ENCODE measurements around the gene CIDEB.

Gene CIDEB

GRCh38 chr14:24263848-24264247 is 43.9 kb downstream of the CIDEB start:
- no peak overlapping the region for H3K4me3 ChIP-seq (ENCODE audit: insufficient read depth, low read length, poor library complexity, severe bottlenecking)
- H4K20me1 ChIP-seq (ENCODE audit: low read depth, low read length) = no peaks in the 10 kb centered on the region
- no peaks in the 10 kb centered on the region for H3K9me3 ChIP-seq (ENCODE audit: insufficient read depth, low read length)
- H3F3A ChIP-seq (ENCODE audit: insufficient read depth) = no peaks in the 10 kb centered on the region
- TF ChIP-seq EZH2phosphoT487 (conservative IDR thresholded peaks at IDR 0.05; ENCODE audit: low read length) (no peak), CTCF (IDR thresholded peaks at IDR 0.05; ENCODE audit: insufficient read depth, low read length, poor library complexity, severe bottlenecking) (no peak)
- H3K36me3 ChIP-seq (ENCODE audit: low read length) = no peaks in the 10 kb centered on the region
- no peaks in the 10 kb centered on the region for H3K9me2 ChIP-seq (replicated peaks; ENCODE audit: insufficient read depth, low read length)
- H3K27ac ChIP-seq (ENCODE audit: low read depth, low read length) = no peak overlapping the region
- no peak overlapping the region for H3K9ac ChIP-seq (ENCODE audit: low read length)
- H3K27me3 ChIP-seq (ENCODE audit: low read length) = no peaks in the 10 kb centered on the region
- H3K4me2 ChIP-seq (ENCODE audit: low read depth, low read length, poor library complexity, severe bottlenecking) = no peak overlapping the region
- no peaks in the 10 kb centered on the region for H3K79me2 ChIP-seq (ENCODE audit: insufficient read depth, low read length)
- H2AFZ ChIP-seq (ENCODE audit: low read depth, low read length, severe bottlenecking) = no peak overlapping the region

- Histone ChIP-seq H4K20me1 (ENCODE audit: low read depth, low read length) (no peaks in the 10 kb centered on the region), H2AFZ (ENCODE audit: low read depth, low read length, severe bottlenecking) (no peak within 1 kb of the TSS), H3F3A (ENCODE audit: insufficient read depth) (no peaks in the 10 kb centered on the region), H3K79me2 (ENCODE audit: insufficient read depth, low read length) (no peaks in the 10 kb centered on the region), H3K4me3 (ENCODE audit: insufficient read depth, low read length, poor library complexity, severe bottlenecking) (no peak within 1 kb of the TSS), H3K36me3 (ENCODE audit: low read length) (no peaks in the 10 kb centered on the region), H3K9me2 (replicated peaks; ENCODE audit: insufficient read depth, low read length) (no peaks in the 10 kb centered on the region), H3K4me2 (ENCODE audit: low read depth, low read length, poor library complexity, severe bottlenecking) (no peak within 1 kb of the TSS), H3K27me3 (ENCODE audit: low read length) (no peaks in the 10 kb centered on the region), H3K9me3 (ENCODE audit: insufficient read depth, low read length) (no peaks in the 10 kb centered on the region), H3K27ac (ENCODE audit: low read depth, low read length) (no peak within 1 kb of the TSS), H3K9ac (ENCODE audit: low read length) (no peak within 1 kb of the TSS)
- TF ChIP-seq EZH2phosphoT487 (conservative IDR thresholded peaks at IDR 0.05; ENCODE audit: low read length) (no peak), CTCF (IDR thresholded peaks at IDR 0.05; ENCODE audit: insufficient read depth, low read length, poor library complexity, severe bottlenecking) (no peak)
Measured at GRCh38 chr14:24262821-24263733, 44.7 kb downstream of the CIDEB start, which contains the start of gene TGM1. TGM1 (minus strand) TSS chr14:24263177; CDS start chr14:24262352, 825 bp downstream.

GRCh38 chr14:24261969-24262327 is 45.8 kb downstream of the CIDEB start:
- Histone ChIP-seq H3K4me2 (ENCODE audit: low read depth, low read length, poor library complexity, severe bottlenecking) (no peak overlapping the region), H3F3A (ENCODE audit: insufficient read depth) (no peaks in the 10 kb centered on the region), H4K20me1 (ENCODE audit: low read depth, low read length) (no peaks in the 10 kb centered on the region), H3K9me2 (replicated peaks; ENCODE audit: insufficient read depth, low read length) (no peaks in the 10 kb centered on the region), H3K27me3 (ENCODE audit: low read length) (no peaks in the 10 kb centered on the region), H3K9me3 (ENCODE audit: insufficient read depth, low read length) (no peaks in the 10 kb centered on the region), H3K27ac (ENCODE audit: low read depth, low read length) (no peak overlapping the region), H3K4me3 (ENCODE audit: insufficient read depth, low read length, poor library complexity, severe bottlenecking) (no peak overlapping the region), H3K36me3 (ENCODE audit: low read length) (no peaks in the 10 kb centered on the region), H2AFZ (ENCODE audit: low read depth, low read length, severe bottlenecking) (no peak overlapping the region), H3K9ac (ENCODE audit: low read length) (no peak overlapping the region), H3K79me2 (ENCODE audit: insufficient read depth, low read length) (no peaks in the 10 kb centered on the region)
- no peak for TF ChIP-seq CTCF (IDR thresholded peaks at IDR 0.05; ENCODE audit: insufficient read depth, low read length, poor library complexity, severe bottlenecking)
- no peak for TF ChIP-seq EZH2phosphoT487 (conservative IDR thresholded peaks at IDR 0.05; ENCODE audit: low read length)
